ENCODE measurements around the gene UQCRC1. TPM values are rescaled to one million over a fixed set of nuclear protein-coding genes. Genes with fewer than 3 reads are reported as not detected.

Gene UQCRC1
- total and polyA plus RNA-seq, 2 of the 8 experiments (the other 6 are each of a cell fraction or from before 2014, with no cell fraction given): 310 to 720 TPM

- no peak for TF ChIP-seq CHD7 (IDR thresholded peaks at IDR 0.05; ENCODE audit: insufficient replicate concordance, low read length)
- no peak for TF ChIP-seq FOSL1 (IDR thresholded peaks at IDR 0.05; ENCODE audit: insufficient read depth, low read depth, low read length)
- TF ChIP-seq RAD21 (IDR thresholded peaks at IDR 0.05 in 1 of 2, conservative IDR thresholded peaks at IDR 0.05 in 1 of 2; ENCODE audit: low read depth in 2 of 2, low read length in 2 of 2): no peak
These were observed 31.9 kb upstream of the UQCRC1 start (continued) for GRCh38 chr3:48641396-48641795.

Measured in H1 (cell line).